ENCODE measurements around the gene ZBTB25. TPM values are rescaled to one million over a fixed set of nuclear protein-coding genes. Genes with fewer than 3 reads are reported as not detected.

ZBTB25 gene
- total and polyA plus RNA-seq, 7 donors: 0.69 to 24.6 (median 9.6) TPM

- 91 to 93% methylated on average over 5 of the region's 5 CpGs for WGBS, 2 donors
- no peak for DNase-seq
- peaks cover 13 to 77% (median 25%) of the 10 kb centered on the region in 4 donors for H3K36me3 ChIP-seq
Observed at GRCh38 chr14:64417055-64417770, 86.4 kb downstream of the ZBTB25 start.

GRCh38 chr14:64416348-64416932 lies 87.2 kb downstream of the ZBTB25 start:
- Histone ChIP-seq H3K4me3 (no peak overlapping the region), H3K4me1 (no peaks in the 10 kb centered on the region), H3K9me3 (no peaks in the 10 kb centered on the region), H3K27ac (no peak overlapping the region), H3K36me3 (peaks cover 13 to 74% (median 25%) of the 10 kb centered on the region in 4 donors), H3K27me3 (no peaks in the 10 kb centered on the region)
- intact Hi-C loops (cut with DNase I): no loop called here
- TF ChIP-seq POLR2AphosphoS5 (IDR thresholded peaks at IDR 0.05): no peak
- no peak for TF ChIP-seq POLR2A (IDR thresholded peaks at IDR 0.05)
- no peak for TF ChIP-seq EP300 (IDR thresholded peaks at IDR 0.05)
- TF ChIP-seq, protein P1, sequence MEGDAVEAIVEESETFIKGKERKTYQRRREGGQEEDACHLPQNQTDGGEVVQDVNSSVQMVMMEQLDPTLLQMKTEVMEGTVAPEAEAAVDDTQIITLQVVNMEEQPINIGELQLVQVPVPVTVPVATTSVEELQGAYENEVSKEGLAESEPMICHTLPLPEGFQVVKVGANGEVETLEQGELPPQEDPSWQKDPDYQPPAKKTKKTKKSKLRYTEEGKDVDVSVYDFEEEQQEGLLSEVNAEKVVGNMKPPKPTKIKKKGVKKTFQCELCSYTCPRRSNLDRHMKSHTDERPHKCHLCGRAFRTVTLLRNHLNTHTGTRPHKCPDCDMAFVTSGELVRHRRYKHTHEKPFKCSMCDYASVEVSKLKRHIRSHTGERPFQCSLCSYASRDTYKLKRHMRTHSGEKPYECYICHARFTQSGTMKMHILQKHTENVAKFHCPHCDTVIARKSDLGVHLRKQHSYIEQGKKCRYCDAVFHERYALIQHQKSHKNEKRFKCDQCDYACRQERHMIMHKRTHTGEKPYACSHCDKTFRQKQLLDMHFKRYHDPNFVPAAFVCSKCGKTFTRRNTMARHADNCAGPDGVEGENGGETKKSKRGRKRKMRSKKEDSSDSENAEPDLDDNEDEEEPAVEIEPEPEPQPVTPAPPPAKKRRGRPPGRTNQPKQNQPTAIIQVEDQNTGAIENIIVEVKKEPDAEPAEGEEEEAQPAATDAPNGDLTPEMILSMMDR (IDR thresholded peaks at IDR 0.05): no peak
- 65 to 73% methylated on average over 3 of the region's 3 CpGs for WGBS, 2 donors
- DNase-seq: no peak

More at GRCh38 chr14:64417055-64417770, 86.4 kb downstream of the ZBTB25 start:
- Histone ChIP-seq H3K27me3 (no peaks in the 10 kb centered on the region), H3K4me1 (no peaks in the 10 kb centered on the region), H3K9me3 (no peaks in the 10 kb centered on the region), H3K4me3 (no peak overlapping the region), H3K27ac (no peak overlapping the region)
- TF ChIP-seq POLR2AphosphoS5 (IDR thresholded peaks at IDR 0.05): no peak
- TF ChIP-seq EP300 (IDR thresholded peaks at IDR 0.05): no peak
- TF ChIP-seq, protein P1 (IDR thresholded peaks at IDR 0.05): no peak
- intact Hi-C loops (cut with DNase I): no loop called here

GRCh38 chr14:64412237-64412636 lies 91.4 kb downstream of the ZBTB25 start:
- H3K4me1 ChIP-seq: no peaks in the 10 kb centered on the region
- H3K4me3 ChIP-seq: no peak overlapping the region
- H3K27me3 ChIP-seq: no peaks in the 10 kb centered on the region
- WGBS, 2 donors: 79 to 96% methylated on average over 1 of the region's 1 CpG
- TF ChIP-seq POLR2A (IDR thresholded peaks at IDR 0.05): no peak
- no peak for TF ChIP-seq EP300 (IDR thresholded peaks at IDR 0.05)
- TF ChIP-seq POLR2AphosphoS5 (IDR thresholded peaks at IDR 0.05): no peak
- TF ChIP-seq, protein P1 (IDR thresholded peaks at IDR 0.05): no peak
- no peak overlapping the region for H3K27ac ChIP-seq
- intact Hi-C loops (cut with DNase I): no loop called here
- H3K36me3 ChIP-seq: peaks cover 0 to 38% (median 15%) of the 10 kb centered on the region in 4 donors
- no peak for DNase-seq
- no peaks in the 10 kb centered on the region for H3K9me3 ChIP-seq

GRCh38 chr14:64411001-64411400 lies 92.6 kb downstream of the ZBTB25 start:
- H3K36me3 ChIP-seq: peaks cover 0 to 25% (median 10%) of the 10 kb centered on the region in 4 donors
- 96 to 98% methylated on average over 4 of the region's 4 CpGs for WGBS, 2 donors

More at GRCh38 chr14:64411001-64411400, 92.6 kb downstream of the ZBTB25 start:
- no peak for DNase-seq
- Histone ChIP-seq H3K27me3 (no peaks in the 10 kb centered on the region), H3K4me1 (no peaks in the 10 kb centered on the region), H3K4me3 (no peak overlapping the region), H3K9me3 (no peaks in the 10 kb centered on the region), H3K27ac (no peak overlapping the region)
- TF ChIP-seq POLR2AphosphoS5 (IDR thresholded peaks at IDR 0.05) (no peak), POLR2A (IDR thresholded peaks at IDR 0.05) (no peak)
- TF ChIP-seq, protein P1 (IDR thresholded peaks at IDR 0.05): no peak
- intact Hi-C loops (cut with DNase I): no loop called here

Measured in sigmoid colon (tissue), 7 donors.